Adipose tissue (tissue), 3 donors: Measurements from ENCODE around the gene SENP8. TPM values are rescaled to one million over a fixed set of nuclear protein-coding genes. Genes with fewer than 3 reads are reported as not detected.
"Not testable (repeated sequence)": the region's sequence is repeated elsewhere in the genome, so short reads cannot be mapped to it uniquely, and the experiment has no call there.

Experiments
- H3K27ac ChIP-seq: one replicate; pipeline ENCODE4 v1.5.1; 2013; ENCODE audit warnings: low read depth, low read length
- WGBS, 3 donors: extraction: QIAGEN DNeasy Blood & Tissue Kit; methylation state at CpG; one replicate each; pipeline ENCODE4 v1.1.7; 2013; 5-methylcytosine and 5-hydroxymethylcytosine counted together
- polyA plus RNA-seq, 3 donors: library from polyadenylated mRNA; stranded (reverse); fragments of 200-250 nt; gene quantifications; one replicate each; pipeline ENCODE4 v1.2.3, GENCODE V29; 2013
- donor health status: healthy with polysubstance abuse.
- donor health status: Bipolar disorder and iron deficiency.
- donor health status: healthy.

The SENP8 gene
- 1 to 10 TPM in 2 of 3 donors, under 1 TPM in 1; 0.97 to 1.0 (median 1.0) TPM for polyA plus RNA-seq

- H3K27ac ChIP-seq: peak within 1 kb of the TSS; percentile 88
- 0 to 1% (median 1%) methylated on average over 68 to 69 of the region's 69 CpGs for WGBS, 3 donors
Observed at GRCh38 chr15:72118017-72118978, at the start of gene SENP8, which contains the start of gene MYO9A. Gene SENP8, plus strand, starts transcription at chr15:72118403. Its CDS starts 21,221 bp downstream, at chr15:72139624. Gene MYO9A, minus strand, starts transcription at chr15:72118150. Its CDS starts 71,587 bp downstream, at chr15:72046563.

- H3K27ac ChIP-seq: no peak overlapping the region
Observed at GRCh38 chr15:72068856-72069255, 49.3 kb upstream of the SENP8 start.

GRCh38 chr15:72070817-72071447 is 47.3 kb upstream of the SENP8 start:
- 75 to 86% (median 83%) methylated on average over 1 of the region's 1 CpG for WGBS, 3 donors
- no peak overlapping the region for H3K27ac ChIP-seq

- H3K27ac ChIP-seq: not testable (repeated sequence)
- 94 to 97% (median 96%) methylated on average over 8 of the region's 8 CpGs for WGBS, 3 donors
Observed at GRCh38 chr15:72071448-72071825, 46.8 kb upstream of the SENP8 start.

- 79 to 85% (median 83%) methylated on average over 5 of the region's 5 CpGs for WGBS, 3 donors
- H3K27ac ChIP-seq: no peak overlapping the region
Observed at GRCh38 chr15:72074335-72075060, 43.7 kb upstream of the SENP8 start.

- no peak overlapping the region for H3K27ac ChIP-seq
- 96 to 100% (median 100%) methylated on average over 1 of the region's 1 CpG for WGBS, 3 donors
Observed at GRCh38 chr15:72077950-72078349, 40.3 kb upstream of the SENP8 start.

GRCh38 chr15:72078887-72079286 is 39.3 kb upstream of the SENP8 start:
- WGBS, 3 donors: 85 to 90% (median 86%) methylated on average over 6 of the region's 6 CpGs
- no peak overlapping the region for H3K27ac ChIP-seq

- WGBS, 3 donors: 91 to 96% (median 93%) methylated on average over 1 of the region's 1 CpG
- no peak overlapping the region for H3K27ac ChIP-seq
Observed at GRCh38 chr15:72082176-72082575, 36.0 kb upstream of the SENP8 start.

GRCh38 chr15:72086010-72086697 is 32.0 kb upstream of the SENP8 start:
- WGBS, 3 donors: 89 to 95% (median 92%) methylated on average over 11 of the region's 11 CpGs
- no peak overlapping the region for H3K27ac ChIP-seq

GRCh38 chr15:72086920-72087648 is 31.1 kb upstream of the SENP8 start:
- H3K27ac ChIP-seq: no peak overlapping the region

GRCh38 chr15:72092006-72092405 is 26.2 kb upstream of the SENP8 start:
- H3K27ac ChIP-seq: no peak overlapping the region
- 95 to 100% (median 96%) methylated on average over 3 of the region's 3 CpGs for WGBS, 3 donors

More at GRCh38 chr15:72086920-72087648, 31.1 kb upstream of the SENP8 start:
- 89 to 91% (median 91%) methylated on average over 9 of the region's 9 CpGs for WGBS, 3 donors

- H3K27ac ChIP-seq: no peak overlapping the region
Observed at GRCh38 chr15:72092691-72093090, 25.5 kb upstream of the SENP8 start.

- 93 to 97% (median 94%) methylated on average over 1 of the region's 1 CpG for WGBS, 3 donors
- no peak overlapping the region for H3K27ac ChIP-seq
Observed at GRCh38 chr15:72096796-72097195, 21.4 kb upstream of the SENP8 start.

GRCh38 chr15:72098040-72098439 is 20.2 kb upstream of the SENP8 start:
- no peak overlapping the region for H3K27ac ChIP-seq

GRCh38 chr15:72099155-72099554 is 19.0 kb upstream of the SENP8 start:
- WGBS, 3 donors: 93 to 98% (median 96%) methylated on average over 4 of the region's 4 CpGs
- H3K27ac ChIP-seq: no peak overlapping the region

GRCh38 chr15:72100551-72100950 is 17.7 kb upstream of the SENP8 start:
- not testable (repeated sequence) for H3K27ac ChIP-seq
- 95 to 98% (median 97%) methylated on average over 8 to 26 of the region's 33 CpGs for WGBS, 3 donors

GRCh38 chr15:72105111-72105510 is 13.1 kb upstream of the SENP8 start:
- WGBS, 3 donors: 91 to 98% (median 97%) methylated on average over 3 of the region's 3 CpGs

GRCh38 chr15:72106068-72106467 is 12.1 kb upstream of the SENP8 start:
- H3K27ac ChIP-seq: no peak overlapping the region
- 97 to 100% (median 98%) methylated on average over 2 of the region's 2 CpGs for WGBS, 3 donors

More at GRCh38 chr15:72105111-72105510, 13.1 kb upstream of the SENP8 start:
- no peak overlapping the region for H3K27ac ChIP-seq
